NB4 (cell line): Measurements from ENCODE around the gene C1QTNF12.

Experiments
- MYC ChIP-seq: IDR thresholded peaks from 2 replicates; pipeline ENCODE4 v1.6.1; 2011; ENCODE audit warnings: low read depth, low read length
- POLR2A ChIP-seq: IDR thresholded peaks from 2 replicates; pipeline ENCODE4 v1.6.1; 2011; ENCODE audit warnings: mild to moderate bottlenecking; ENCODE audit not compliant: insufficient read length; ENCODE audit errors: extremely low read depth
- TF ChIP-seq, protein P1 (sequence below): IDR thresholded peaks from one replicate; pipeline ENCODE4 v1.5.1; 2012; ENCODE audit warnings: low read depth, low read length
- TF ChIP-seq, protein P2 (sequence below): IDR thresholded peaks from 2 replicates; pipeline ENCODE4 v1.6.1; 2011; ENCODE audit warnings: low read depth, low read length

DNA sequence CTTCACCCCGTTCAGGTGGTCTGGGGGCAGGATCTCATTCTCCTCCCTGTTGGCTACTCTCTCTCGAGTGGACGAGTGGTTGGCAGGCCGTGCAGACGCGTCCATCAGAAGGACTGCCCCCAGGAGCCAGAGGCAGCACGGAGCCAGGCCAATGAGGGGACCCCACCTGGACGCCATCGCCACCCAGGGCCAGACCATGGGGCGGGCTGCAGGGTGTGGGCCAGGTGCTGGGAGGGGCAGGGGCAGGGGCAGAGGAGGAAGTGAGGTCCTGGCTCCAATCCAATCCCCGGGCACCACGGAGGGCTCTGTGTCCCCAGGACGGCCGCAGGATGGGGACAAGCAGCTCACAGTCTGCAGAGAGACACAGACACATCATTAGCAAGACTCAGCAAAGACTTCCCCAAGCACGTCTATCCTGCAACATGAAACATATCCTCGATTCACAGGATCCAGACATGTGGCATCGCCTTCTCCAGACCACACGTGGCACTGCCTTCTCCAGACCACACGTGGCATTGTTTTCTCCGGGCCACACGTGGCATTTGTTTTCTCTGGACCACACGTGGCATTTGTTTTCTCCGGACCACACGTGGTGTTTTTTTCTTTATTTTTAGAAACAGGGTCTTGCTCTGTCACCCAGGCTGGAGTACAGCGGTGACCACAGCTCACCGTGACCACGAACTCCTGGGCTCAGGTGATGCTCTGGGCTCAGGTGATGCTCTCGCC, 17.8 kb downstream of the C1QTNF12 start:
- no peak for TF ChIP-seq POLR2A
- TF ChIP-seq, protein P1, sequence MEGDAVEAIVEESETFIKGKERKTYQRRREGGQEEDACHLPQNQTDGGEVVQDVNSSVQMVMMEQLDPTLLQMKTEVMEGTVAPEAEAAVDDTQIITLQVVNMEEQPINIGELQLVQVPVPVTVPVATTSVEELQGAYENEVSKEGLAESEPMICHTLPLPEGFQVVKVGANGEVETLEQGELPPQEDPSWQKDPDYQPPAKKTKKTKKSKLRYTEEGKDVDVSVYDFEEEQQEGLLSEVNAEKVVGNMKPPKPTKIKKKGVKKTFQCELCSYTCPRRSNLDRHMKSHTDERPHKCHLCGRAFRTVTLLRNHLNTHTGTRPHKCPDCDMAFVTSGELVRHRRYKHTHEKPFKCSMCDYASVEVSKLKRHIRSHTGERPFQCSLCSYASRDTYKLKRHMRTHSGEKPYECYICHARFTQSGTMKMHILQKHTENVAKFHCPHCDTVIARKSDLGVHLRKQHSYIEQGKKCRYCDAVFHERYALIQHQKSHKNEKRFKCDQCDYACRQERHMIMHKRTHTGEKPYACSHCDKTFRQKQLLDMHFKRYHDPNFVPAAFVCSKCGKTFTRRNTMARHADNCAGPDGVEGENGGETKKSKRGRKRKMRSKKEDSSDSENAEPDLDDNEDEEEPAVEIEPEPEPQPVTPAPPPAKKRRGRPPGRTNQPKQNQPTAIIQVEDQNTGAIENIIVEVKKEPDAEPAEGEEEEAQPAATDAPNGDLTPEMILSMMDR, result no peak
- no peak for TF ChIP-seq MYC
- TF ChIP-seq, protein P2, sequence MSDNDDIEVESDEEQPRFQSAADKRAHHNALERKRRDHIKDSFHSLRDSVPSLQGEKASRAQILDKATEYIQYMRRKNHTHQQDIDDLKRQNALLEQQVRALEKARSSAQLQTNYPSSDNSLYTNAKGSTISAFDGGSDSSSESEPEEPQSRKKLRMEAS, result no peak
